CMK (cell line): ENCODE measurements around the gene UHMK1.
A peak's percentile ranks its signal among the peaks of the same experiment; 100 is the strongest.

Experiments
- DNase-seq: peaks from one replicate; pipeline ENCODE4 v3.0.0-alpha.2; 2010; ENCODE audit warnings: low read depth

Gene UHMK1

DNA sequence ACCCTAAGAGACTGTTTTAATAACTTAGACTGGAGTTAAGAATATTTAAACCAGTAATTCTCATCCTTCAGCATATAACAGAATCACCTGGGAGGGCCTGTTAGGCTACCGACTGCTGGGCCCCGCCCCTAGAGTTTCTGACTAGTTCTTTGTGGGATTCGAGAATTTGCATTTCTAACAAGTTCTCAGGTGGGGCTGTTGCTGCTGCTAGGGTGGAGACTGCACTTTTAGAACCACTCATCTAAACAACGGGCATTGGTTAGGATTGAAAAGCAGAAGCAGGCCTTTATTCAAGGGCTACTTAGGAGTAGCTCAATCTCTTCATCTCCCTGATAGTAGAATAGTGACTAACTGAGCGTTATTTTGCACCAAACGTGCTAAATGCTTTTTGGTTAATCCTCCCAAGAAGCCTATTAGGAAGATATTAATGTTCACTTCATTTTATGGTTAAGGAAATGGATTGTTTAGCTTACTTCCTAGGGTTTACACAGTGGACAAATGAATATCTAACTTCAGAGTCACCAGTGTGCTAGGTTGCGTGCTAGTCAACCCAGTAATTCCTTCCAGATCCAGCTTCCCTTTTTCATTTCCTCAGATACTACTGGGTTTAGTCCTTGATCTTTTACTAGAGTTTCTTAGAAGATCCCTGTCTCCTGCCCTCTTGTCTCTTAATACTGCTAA lies 32.8 kb downstream of the UHMK1 start:
- DNase-seq: no peak

- no peak for DNase-seq
Measured at GRCh38 chr1:162530988-162531319, 33.3 kb downstream of the UHMK1 start.

GRCh38 chr1:162535501-162535900 lies 37.9 kb downstream of the UHMK1 start:
- DNase-seq: no peak

DNA sequence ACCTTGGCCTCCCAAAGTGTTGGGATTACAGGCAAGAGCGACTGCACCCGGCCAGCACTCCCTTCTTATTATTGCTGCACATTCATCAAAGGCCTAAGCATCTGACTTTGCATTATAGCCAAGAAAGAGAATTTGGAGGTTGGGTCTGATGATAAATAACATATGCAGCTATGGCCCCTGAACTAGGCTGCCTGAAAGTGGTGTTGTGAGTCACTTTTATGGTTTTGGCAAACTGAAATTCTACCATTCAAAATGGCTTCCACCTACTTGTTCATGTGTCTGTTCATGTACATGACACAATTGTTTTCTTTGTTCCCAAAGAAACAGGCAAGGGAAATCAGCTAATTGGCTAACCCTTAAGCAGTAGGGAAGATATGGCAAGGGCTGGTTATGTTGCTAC lies 38.9 kb downstream of the UHMK1 start:
- no peak for DNase-seq

GRCh38 chr1:162537216-162537615 lies 39.6 kb downstream of the UHMK1 start:
- no peak for DNase-seq

DNA sequence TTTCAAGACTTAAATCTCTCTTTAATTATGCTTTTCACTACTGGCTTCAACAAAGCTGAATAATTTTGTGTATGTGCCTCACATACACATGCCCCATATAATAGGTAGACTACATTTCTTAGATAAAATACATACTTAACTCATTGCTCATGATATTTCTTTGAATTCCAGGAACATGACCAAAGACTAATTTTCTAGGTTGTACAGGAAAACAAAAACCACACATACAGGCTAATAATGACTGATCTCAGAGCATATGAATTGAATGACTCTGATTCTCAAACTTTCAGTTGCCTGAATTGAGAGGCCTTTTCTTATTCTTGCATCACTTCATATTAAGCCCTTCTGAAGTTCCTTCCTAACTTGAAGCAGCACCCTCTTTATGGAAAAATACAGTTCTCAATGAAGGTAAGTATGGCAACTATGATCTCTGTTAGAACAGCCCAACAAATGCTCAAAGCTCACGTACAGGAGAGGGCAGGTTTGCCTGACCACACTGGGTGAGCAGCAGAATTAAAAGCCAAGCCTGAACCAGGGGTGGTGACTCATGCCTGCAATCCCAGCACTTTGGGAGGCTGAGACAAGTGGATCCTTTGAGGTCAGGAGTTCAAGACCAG lies 41.3 kb downstream of the UHMK1 start:
- no peak for DNase-seq

GRCh38 chr1:162541619-162542141 lies 44.1 kb downstream of the UHMK1 start:
- DNase-seq: no peak

- DNase-seq: no peak
Measured at GRCh38 chr1:162543228-162543627, 45.6 kb downstream of the UHMK1 start.

DNA sequence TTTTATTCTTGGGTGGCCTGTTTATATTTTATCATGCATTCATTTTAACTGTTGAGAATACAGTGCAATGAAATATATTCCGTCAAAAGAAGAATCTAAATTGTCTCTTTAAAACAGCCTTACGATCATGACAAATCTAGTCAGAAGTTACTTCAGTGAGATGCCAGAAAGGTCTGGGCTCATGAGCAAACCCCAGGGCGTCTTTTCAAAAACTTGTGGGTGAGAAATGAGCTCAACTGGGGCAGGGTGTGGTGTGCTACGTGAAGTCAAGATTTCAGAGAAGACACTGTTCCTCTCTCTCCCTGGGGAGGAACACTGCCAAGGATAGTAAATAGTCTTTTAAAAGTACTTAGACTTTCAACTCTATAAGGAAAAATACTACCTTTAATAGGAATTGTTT lies 50.6 kb downstream of the UHMK1 start:
- DNase-seq: no peak

DNA sequence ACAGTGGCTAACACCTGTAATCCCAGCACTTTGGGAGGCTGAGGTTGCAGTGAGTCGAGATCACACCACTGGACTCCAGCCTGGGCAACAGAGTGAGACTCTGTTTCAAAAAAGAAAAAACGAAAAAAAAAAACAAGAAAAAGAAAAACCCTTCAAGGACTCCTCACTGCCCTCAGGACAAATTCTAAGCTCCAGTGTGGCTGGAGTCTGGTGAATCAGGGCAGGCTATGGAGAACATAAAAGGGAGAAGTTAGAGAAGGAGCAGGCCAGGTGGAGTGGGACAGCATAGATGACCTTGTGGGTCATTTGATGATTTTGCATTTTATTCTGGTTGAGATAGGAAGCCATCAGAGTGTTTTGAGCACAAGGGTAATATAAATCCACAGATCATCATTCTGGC lies 51.4 kb downstream of the UHMK1 start:
- no peak for DNase-seq

DNA sequence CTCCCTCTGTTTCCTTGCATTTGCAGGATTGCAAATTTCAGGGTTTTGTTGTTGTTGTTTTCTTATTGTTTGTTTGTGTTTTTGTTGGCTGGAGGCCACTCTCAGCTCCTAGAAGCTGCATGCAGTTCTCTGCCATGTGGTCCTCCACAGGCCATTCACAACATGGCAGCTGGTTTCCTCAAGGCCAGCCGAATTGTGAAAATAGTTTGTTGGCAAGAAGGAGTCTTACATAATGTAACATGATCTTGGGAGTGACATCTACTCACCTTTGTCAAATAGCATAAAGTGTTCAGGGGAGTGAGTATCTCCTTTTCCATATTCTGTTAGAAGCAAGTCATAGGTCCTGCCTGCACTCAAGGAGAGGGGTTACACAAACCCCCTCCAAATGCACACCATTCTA lies 53.3 kb downstream of the UHMK1 start:
- no peak for DNase-seq

- no peak for DNase-seq
Measured at GRCh38 chr1:162551969-162552683, 54.5 kb downstream of the UHMK1 start.

DNA sequence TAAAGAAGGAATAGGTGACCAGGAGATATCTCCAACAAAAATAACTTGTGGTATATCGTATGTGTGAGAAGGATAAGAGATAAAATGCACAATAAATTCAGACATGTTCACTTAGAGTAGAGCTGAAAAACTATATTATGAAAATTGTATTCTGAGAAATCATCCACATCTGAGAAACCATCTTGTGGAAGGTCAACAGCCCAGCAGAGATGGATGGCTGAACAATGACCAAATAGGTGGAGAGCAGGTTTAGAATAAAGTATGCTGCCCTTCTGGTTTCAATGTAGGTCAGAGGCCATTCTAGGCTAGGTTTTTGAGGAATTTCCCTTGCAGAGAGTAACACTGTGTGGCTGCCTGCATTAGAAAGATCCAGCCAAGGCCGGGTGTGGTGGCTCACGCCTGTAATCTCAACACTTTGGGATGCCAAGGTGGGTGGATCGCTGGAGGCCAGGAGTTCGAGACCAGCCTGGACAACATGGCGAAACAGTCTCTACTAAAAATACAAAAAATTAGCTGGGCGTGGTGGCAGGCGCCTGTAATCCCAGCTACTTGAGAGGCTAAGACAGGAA lies 55.1 kb downstream of the UHMK1 start:
- no peak for DNase-seq

DNA sequence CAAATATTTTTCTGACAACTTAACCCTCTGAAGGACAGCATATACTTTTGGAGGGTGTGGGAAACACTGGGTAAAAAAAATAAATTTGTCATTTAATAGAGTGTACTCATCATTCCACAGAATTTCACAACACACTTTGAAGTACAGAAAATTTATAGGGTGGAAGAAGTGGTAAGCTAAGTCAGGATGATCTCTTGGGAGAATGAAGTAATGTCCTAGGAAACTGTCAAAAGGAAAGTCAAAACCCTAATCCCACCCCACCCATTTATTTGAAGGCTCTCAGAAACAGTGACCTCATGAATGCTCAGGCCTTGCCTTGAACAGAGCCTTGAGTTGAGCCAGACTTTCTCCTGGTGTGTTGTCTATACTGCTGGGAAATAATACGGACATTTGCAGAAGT lies 56.6 kb downstream of the UHMK1 start:
- no peak for DNase-seq

GRCh38 chr1:162557536-162557935 lies 59.9 kb downstream of the UHMK1 start:
- no peak for DNase-seq

DNA sequence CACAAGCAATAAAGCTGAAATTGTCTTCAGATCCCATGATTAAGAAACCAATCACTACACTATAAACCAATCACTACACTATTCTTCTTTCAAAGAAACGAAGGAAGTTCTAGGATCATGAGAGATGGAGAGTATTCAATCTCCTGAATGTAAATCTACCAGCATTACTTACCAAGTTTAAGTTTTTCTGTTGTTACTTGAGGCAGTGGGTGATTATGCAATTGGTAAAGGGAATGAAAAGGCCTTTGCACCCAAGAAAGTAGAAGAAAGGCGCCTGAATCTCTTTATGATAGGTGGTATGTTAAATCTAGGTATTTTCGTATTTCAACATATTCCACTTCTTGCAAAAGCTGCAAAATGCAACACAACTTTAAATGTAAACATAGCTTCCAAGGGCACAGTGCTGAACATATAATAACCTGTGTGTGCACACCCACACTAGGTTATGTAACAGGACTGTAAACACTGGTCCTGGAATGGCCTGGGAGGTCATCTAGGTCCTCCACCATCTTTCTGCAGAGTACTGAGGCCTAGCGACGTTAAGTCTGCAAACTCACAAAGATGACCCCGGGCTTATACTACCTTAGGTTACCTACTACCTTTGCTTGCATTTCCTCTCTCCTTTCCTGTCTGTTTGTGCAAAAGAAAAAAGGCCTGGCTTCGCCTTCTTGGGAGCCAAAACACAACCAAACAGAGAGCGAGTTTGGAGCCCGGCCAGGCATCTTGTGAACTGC lies 62.9 kb downstream of the UHMK1 start:
- no peak for DNase-seq

- DNase-seq: peak; percentile 91
Measured at GRCh38 chr1:162561037-162561615, 63.5 kb downstream of the UHMK1 start.

- no peak for DNase-seq
Measured at GRCh38 chr1:162561616-162562469, 64.2 kb downstream of the UHMK1 start, which contains the start of gene UAP1. TSS of gene UAP1 (plus strand) at chr1:162561722. CDS start at chr1:162566069, 4,347 bp downstream.

DNA sequence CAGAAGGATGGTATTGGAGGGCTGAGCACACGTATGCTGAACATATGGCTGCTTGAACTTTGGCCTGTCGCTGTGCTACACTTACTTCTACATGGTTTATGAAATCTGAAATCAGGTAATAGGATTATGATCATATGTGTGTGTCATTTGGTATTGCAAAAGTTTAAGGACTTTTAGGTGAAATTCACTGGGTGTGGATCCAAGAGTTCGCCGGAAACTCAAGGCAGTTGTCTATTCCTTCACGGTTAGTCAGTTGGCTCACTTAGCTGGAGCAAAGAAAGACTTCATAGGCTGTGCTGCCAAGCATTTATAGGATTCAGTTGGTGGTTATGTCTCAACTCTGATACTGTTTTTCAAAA lies 64.8 kb downstream of the UHMK1 start:
- no peak for DNase-seq

DNA sequence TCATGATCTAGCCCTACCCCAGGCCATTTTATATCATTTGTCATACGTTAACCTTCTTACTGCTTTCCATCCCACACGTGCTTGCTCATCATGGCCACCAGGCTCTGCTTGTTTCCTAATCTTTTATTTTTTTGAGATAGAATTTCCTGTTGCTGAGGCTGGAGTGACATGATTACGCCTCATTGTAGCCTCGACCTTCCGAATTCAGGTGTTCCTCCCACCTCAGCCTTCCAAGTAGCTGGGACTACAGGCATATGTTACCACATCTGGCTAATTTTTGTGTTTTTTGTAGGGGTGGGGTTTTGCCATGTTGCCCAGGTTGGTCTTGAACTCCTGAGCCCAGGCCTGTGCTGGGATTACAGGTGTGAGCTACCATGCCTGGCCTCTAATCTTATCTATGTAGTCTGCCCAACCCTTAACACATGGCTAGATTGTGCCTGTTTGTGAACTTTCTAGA lies 67.2 kb downstream of the UHMK1 start:
- DNase-seq: no peak

- no peak for DNase-seq
Measured at GRCh38 chr1:162565460-162565859, 67.8 kb downstream of the UHMK1 start.
